Measurements from ENCODE around the gene HDAC9.
A peak's percentile ranks its signal among the peaks of the same experiment; 100 is the strongest.

DNA sequence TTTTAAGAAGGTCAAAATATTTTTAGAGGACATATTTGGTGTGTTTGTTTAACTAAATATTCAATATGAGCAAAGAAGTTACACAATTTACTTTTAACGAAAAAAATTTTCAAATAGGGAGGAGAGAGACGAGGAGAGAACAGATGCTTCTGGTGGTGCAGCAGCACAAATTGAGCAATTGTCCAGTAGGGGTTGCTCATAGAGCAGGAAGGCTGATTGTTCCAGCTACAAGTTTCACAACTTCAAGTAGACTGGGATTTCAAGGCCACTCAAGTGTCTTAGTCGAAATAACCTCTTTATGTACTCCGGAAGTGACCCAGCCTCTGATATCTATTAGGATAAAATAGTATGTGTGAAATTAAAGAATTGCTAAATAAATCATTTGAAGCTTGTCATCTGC lies 197.9 kb downstream of the HDAC9 start:
- TF ChIP-seq, protein P1, sequence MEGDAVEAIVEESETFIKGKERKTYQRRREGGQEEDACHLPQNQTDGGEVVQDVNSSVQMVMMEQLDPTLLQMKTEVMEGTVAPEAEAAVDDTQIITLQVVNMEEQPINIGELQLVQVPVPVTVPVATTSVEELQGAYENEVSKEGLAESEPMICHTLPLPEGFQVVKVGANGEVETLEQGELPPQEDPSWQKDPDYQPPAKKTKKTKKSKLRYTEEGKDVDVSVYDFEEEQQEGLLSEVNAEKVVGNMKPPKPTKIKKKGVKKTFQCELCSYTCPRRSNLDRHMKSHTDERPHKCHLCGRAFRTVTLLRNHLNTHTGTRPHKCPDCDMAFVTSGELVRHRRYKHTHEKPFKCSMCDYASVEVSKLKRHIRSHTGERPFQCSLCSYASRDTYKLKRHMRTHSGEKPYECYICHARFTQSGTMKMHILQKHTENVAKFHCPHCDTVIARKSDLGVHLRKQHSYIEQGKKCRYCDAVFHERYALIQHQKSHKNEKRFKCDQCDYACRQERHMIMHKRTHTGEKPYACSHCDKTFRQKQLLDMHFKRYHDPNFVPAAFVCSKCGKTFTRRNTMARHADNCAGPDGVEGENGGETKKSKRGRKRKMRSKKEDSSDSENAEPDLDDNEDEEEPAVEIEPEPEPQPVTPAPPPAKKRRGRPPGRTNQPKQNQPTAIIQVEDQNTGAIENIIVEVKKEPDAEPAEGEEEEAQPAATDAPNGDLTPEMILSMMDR (conservative IDR thresholded peaks at IDR 0.05): peak; percentile 58
- no peak for TF ChIP-seq EZH2 (IDR thresholded peaks at IDR 0.05; ENCODE audit: low read depth)

All from PC-9 (cell line).